ENCODE data around the gene IRF2BP1. TPM values are rescaled to one million over a fixed set of nuclear protein-coding genes. Genes with fewer than 3 reads are reported as not detected.

Gene IRF2BP1
- total RNA-seq, 1 experiment from 2014 or later = 36.9 TPM

DNA sequence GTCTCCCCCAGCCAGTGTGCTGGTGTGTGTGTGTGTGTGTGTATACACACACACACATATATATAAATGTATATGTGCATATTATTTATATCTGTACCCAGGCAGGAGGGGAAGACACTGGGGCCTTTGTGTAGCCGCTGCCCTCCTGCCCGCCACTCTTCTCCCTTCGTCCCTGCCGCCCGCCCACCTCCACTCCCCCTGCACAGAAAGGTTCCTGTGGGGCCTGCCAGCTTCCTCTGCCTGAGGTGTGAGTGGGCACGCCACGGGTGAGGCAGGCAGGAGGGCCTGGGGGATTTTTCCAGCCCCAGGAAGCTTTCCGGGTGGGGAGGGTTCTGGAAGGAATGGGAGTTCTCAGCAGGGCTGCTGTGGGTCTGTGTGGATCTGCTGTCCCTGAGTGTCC lies 6.9 kb downstream of the IRF2BP1 start:
- H3K27ac Mint-ChIP-seq (ENCODE audit: unreplicated experiment) = peak overlapping the region; percentile 35
- H3K27me3 Mint-ChIP-seq (ENCODE audit: unreplicated experiment) = no peaks in the 10 kb centered on the region
- BruUV-seq (replicated peaks) = no TSS peak
- H3K4me1 Mint-ChIP-seq (ENCODE audit: low read depth, unreplicated experiment) = peaks cover 60% of the 10 kb centered on the region
- TF ChIP-seq, protein P1, sequence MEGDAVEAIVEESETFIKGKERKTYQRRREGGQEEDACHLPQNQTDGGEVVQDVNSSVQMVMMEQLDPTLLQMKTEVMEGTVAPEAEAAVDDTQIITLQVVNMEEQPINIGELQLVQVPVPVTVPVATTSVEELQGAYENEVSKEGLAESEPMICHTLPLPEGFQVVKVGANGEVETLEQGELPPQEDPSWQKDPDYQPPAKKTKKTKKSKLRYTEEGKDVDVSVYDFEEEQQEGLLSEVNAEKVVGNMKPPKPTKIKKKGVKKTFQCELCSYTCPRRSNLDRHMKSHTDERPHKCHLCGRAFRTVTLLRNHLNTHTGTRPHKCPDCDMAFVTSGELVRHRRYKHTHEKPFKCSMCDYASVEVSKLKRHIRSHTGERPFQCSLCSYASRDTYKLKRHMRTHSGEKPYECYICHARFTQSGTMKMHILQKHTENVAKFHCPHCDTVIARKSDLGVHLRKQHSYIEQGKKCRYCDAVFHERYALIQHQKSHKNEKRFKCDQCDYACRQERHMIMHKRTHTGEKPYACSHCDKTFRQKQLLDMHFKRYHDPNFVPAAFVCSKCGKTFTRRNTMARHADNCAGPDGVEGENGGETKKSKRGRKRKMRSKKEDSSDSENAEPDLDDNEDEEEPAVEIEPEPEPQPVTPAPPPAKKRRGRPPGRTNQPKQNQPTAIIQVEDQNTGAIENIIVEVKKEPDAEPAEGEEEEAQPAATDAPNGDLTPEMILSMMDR (IDR thresholded peaks at IDR 0.05; ENCODE audit: unreplicated experiment) = no peak
- peak overlapping the region; percentile 25 for H3K4me3 Mint-ChIP-seq (ENCODE audit: low read depth, unreplicated experiment)
- intact Hi-C loops (cut with micrococcal nuclease; ENCODE audit: unreplicated experiment) = no loop called here
- no peaks in the 10 kb centered on the region for H3K9me3 Mint-ChIP-seq (ENCODE audit: low read depth, unreplicated experiment)
- DNase-seq = no peak
- CTCF ChIA-PET = interaction anchor here (0.5 to 4.2 kb wide), 2 partner anchors 9 to 15 kb away, joined by 5 to 56 read pairs; partner anchors contain the start of genes FOXA3 and SYMPK
- peaks cover 36% of the 10 kb centered on the region for H3K36me3 Mint-ChIP-seq (ENCODE audit: insufficient read depth, unreplicated experiment)

DNA sequence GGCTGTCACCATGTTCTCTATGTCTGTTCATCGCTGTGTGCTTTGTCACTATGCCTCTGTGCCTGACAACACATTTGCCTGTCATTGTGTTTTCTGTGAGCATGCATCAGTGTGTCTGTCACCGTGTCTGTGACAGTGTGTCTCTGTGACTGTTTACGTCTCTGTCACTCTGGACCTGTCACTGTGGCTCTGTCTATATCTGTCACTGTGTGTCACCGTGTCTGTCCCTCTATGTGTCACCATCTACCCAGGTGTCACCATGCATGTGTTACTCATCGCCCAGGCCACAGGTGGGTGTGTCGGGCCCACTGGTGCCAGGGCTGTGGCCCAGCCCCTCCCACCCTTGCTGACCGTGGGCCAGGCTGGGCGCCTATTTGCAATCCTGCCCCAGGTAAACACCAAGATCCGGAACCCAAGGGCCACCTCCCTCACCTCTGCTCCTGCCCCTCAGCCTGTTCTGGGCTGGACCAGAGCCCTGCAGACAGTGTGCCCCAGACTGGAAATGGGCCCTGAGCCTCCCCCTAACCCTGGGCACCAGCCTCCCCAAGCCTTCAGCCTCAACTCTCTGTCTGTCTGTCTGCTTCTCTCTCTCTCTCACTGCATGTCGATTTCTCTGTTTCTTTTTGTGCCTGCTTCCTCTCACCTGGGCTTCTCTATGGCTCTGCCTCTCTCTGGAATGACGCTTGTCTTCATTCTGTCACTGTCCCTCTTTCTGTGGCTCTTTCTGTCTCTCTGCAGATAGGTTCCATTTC lies 7.7 kb downstream of the IRF2BP1 start:
- H3K4me1 Mint-ChIP-seq (ENCODE audit: low read depth, unreplicated experiment) = peaks cover 55% of the 10 kb centered on the region
- peak; percentile 76 for DNase-seq
- intact Hi-C loops (cut with micrococcal nuclease; ENCODE audit: unreplicated experiment) = no loop called here
- H3K9me3 Mint-ChIP-seq (ENCODE audit: low read depth, unreplicated experiment) = no peaks in the 10 kb centered on the region
- H3K4me3 Mint-ChIP-seq (ENCODE audit: low read depth, unreplicated experiment) = peak overlapping the region; percentile 25
- TF ChIP-seq, protein P1 (IDR thresholded peaks at IDR 0.05; ENCODE audit: unreplicated experiment) = no peak
- BruUV-seq (replicated peaks) = no TSS peak
- peaks cover 29% of the 10 kb centered on the region for H3K36me3 Mint-ChIP-seq (ENCODE audit: insufficient read depth, unreplicated experiment)
- CTCF ChIA-PET = interaction anchor here (0.5 kb wide), 1 partner anchor 9 kb away, joined by 5 read pairs; no protein-coding TSS in a partner anchor
- H3K27ac Mint-ChIP-seq (ENCODE audit: unreplicated experiment) = peak overlapping the region; percentile 35
- H3K27me3 Mint-ChIP-seq (ENCODE audit: unreplicated experiment) = no peaks in the 10 kb centered on the region

DNA sequence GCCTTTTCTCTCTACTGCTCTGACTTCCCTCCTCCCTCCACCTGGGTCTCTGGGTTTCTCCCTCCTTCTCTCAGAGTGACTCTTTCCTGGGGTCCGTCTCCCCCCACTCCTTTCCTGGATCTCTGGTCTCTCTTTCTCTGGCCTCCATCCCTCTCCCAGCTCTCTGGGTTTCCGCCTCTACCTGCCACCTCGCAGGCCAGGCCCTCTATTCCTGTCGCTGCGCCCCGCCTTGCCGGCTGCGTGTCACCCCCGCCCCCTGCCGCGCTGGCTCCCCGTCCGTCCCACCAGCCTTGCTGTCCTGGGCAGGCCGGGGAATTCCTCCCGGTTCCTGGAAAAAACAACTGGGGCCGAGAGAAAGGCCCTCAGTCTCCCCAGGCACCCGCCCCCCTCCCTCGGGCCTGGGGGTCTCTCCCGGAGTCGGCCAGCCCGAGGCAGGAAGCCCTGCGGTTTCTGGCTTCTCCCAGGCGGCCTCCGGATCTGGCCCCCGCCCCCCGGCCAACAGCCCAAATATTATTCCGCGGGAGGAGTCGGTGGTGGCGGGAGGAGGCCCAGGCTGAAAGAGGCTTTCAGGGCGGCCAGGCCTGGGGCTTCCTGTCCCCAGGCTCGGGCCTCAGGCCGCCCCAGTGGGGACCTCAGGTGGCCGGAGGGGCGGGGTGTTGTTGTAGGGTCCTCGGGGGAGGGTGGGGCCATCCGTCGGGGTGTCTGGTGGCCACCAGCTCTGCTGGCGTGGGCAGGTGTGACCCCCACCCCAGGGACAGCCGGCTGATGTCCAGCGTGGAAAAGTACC lies 9.3 kb downstream of the IRF2BP1 start:
- peaks cover 44% of the 10 kb centered on the region for H3K4me1 Mint-ChIP-seq (ENCODE audit: low read depth, unreplicated experiment)
- no peak overlapping the region for H3K4me3 Mint-ChIP-seq (ENCODE audit: low read depth, unreplicated experiment)
- CTCF ChIA-PET = no interaction called here
- no peak overlapping the region for H3K27ac Mint-ChIP-seq (ENCODE audit: unreplicated experiment)
- H3K36me3 Mint-ChIP-seq (ENCODE audit: insufficient read depth, unreplicated experiment) = peaks cover 16% of the 10 kb centered on the region
- H3K27me3 Mint-ChIP-seq (ENCODE audit: unreplicated experiment) = no peaks in the 10 kb centered on the region
- H3K9me3 Mint-ChIP-seq (ENCODE audit: low read depth, unreplicated experiment) = no peaks in the 10 kb centered on the region
- no TSS peak for BruUV-seq (replicated peaks)
- intact Hi-C loops (cut with micrococcal nuclease; ENCODE audit: unreplicated experiment) = no loop called here
- TF ChIP-seq, protein P1 (IDR thresholded peaks at IDR 0.05; ENCODE audit: unreplicated experiment) = no peak
- DNase-seq = no peak

DNA sequence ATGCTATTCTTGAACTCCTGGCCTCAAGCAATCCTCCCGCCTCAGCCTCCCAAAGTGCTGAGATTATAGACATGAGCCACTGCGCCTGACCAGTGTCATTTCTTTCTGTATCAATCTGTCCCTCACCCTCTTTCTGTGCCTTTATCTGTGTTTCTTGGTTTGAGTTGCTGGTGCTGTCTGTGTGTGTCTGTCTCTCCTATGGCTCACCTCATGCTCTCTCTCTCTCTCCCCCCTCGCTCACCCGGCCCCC lies 9.9 kb downstream of the IRF2BP1 start:
- CTCF ChIA-PET = no interaction called here
- H3K27me3 Mint-ChIP-seq (ENCODE audit: unreplicated experiment) = no peaks in the 10 kb centered on the region
- H3K9me3 Mint-ChIP-seq (ENCODE audit: low read depth, unreplicated experiment) = no peaks in the 10 kb centered on the region
- TF ChIP-seq, protein P1 (IDR thresholded peaks at IDR 0.05; ENCODE audit: unreplicated experiment) = no peak
- no peak for DNase-seq
- peaks cover 39% of the 10 kb centered on the region for H3K4me1 Mint-ChIP-seq (ENCODE audit: low read depth, unreplicated experiment)
- peaks cover 21% of the 10 kb centered on the region for H3K36me3 Mint-ChIP-seq (ENCODE audit: insufficient read depth, unreplicated experiment)
- intact Hi-C loops (cut with micrococcal nuclease; ENCODE audit: unreplicated experiment) = no loop called here
- BruUV-seq (replicated peaks) = no TSS peak
- H3K4me3 Mint-ChIP-seq (ENCODE audit: low read depth, unreplicated experiment) = no peak overlapping the region
- H3K27ac Mint-ChIP-seq (ENCODE audit: unreplicated experiment) = no peak overlapping the region
